Psoas muscle (tissue), 8 donors: Measurements from ENCODE around the gene NDFIP1. TPM values are rescaled to one million over a fixed set of nuclear protein-coding genes. Genes with fewer than 3 reads are reported as not detected.
A peak's percentile ranks its signal among the peaks of the same experiment; 100 is the strongest.
"Not testable (repeated sequence)": the region's sequence is repeated elsewhere in the genome, so short reads cannot be mapped to it uniquely, and the experiment has no call there.

Source experiments
- ATAC-seq, 4 donors: fragments of 200-7000 bp; cut with Tn5 transposase; one replicate each; pipeline ENCODE4 v1.9.1; 2020; ENCODE audit warnings: moderate library complexity in 3 of 4, mild to moderate bottlenecking in 2 of 4
- DNase-seq, 2 donors: peaks; one replicate each; pipeline ENCODE4 v3.0.0-alpha.2; 2020
- H3K27ac ChIP-seq: fragments of 200-600 bp; one replicate; pipeline ENCODE4 v1.8.0; 2022
- H3K27me3 ChIP-seq, 3 donors: fragments of 200-600 bp in 1 of 3; one replicate each; pipeline versions ENCODE4 v1.6.1 to v1.8.0; 2013 to 2022; ENCODE audit warnings: low read length in 2 of 3, mild to moderate bottlenecking in 2 of 3, moderate library complexity in 1 of 3; ENCODE audit not compliant: insufficient read depth in 3 of 3
- H3K36me3 ChIP-seq, 2 donors: fragments of 200-600 bp in 1 of 2; one replicate each; pipeline versions ENCODE4 v1.6.1 to v1.8.0; 2013 to 2022; ENCODE audit warnings: low read depth in 1 of 2, mild to moderate bottlenecking in 1 of 2, moderate library complexity in 1 of 2; ENCODE audit not compliant: insufficient read depth in 1 of 2
- H3K4me1 ChIP-seq: fragments of 200-600 bp; one replicate; pipeline ENCODE4 v1.8.0; 2022
- H3K4me3 ChIP-seq: fragments of 200-600 bp; one replicate; pipeline ENCODE4 v1.8.0; 2022; ENCODE audit warnings: mild to moderate bottlenecking
- H3K9me3 ChIP-seq: fragments of 200-600 bp; one replicate; pipeline ENCODE4 v1.8.0; 2022
- WGBS, 3 donors: extraction: QIAGEN DNeasy Blood & Tissue Kit; methylation state at CpG; one replicate each; pipeline versions ENCODE4 v1.1.6 to v1.1.7; 2013; 5-methylcytosine and 5-hydroxymethylcytosine counted together
- intact Hi-C, 2 donors: fragments of 100-400 bp; cut with DNase I; formaldehyde crosslinking; loops; one replicate each; pipeline versions ENCODE4 v1.11.0 to v1.14.2; 2022
- polyA plus RNA-seq, 3 donors: library from polyadenylated mRNA; stranded (reverse); fragments of 200-250 nt; gene quantifications; one replicate each; pipeline ENCODE4 v1.2.3, GENCODE V29; 2013
- total RNA-seq, 4 donors: library from RNA; stranded (reverse); fragmentation: NEBNext Ultra II Directional in 2 of 4; extraction: Animal tissue kit (Norgen Biotek cat#: 25700) in 2 of 4; gene quantifications; one replicate each; pipeline versions ENCODE4 v1.2.1 to v1.2.4, GENCODE V29; 2021 to 2023
- TF ChIP-seq, protein P1 (sequence below): fragments of 200-600 bp; IDR thresholded peaks from one replicate; pipeline ENCODE4 v1.8.0; 2022; ENCODE audit warnings: antibody characterized with exemption
- donor health status: healthy with polysubstance abuse.
- donor health status: DM: no; HTN: no; CAD: no; lungs with moderate emphysema.
- donor health status: Bipolar disorder and iron deficiency.
- donor health status: healthy.
- donor health status: DM: yes; HTN: yes; CAD: no.
- donor health status: DM: no; HTN: no; CAD: no.
- donor health status: DM: no; HTN: no; CAD: no.
- donor health status: DM: yes; HTN: yes; CAD: no.

The NDFIP1 gene
- total and polyA plus RNA-seq, 7 donors = 22.9 to 34.2 (median 31.6) TPM

DNA sequence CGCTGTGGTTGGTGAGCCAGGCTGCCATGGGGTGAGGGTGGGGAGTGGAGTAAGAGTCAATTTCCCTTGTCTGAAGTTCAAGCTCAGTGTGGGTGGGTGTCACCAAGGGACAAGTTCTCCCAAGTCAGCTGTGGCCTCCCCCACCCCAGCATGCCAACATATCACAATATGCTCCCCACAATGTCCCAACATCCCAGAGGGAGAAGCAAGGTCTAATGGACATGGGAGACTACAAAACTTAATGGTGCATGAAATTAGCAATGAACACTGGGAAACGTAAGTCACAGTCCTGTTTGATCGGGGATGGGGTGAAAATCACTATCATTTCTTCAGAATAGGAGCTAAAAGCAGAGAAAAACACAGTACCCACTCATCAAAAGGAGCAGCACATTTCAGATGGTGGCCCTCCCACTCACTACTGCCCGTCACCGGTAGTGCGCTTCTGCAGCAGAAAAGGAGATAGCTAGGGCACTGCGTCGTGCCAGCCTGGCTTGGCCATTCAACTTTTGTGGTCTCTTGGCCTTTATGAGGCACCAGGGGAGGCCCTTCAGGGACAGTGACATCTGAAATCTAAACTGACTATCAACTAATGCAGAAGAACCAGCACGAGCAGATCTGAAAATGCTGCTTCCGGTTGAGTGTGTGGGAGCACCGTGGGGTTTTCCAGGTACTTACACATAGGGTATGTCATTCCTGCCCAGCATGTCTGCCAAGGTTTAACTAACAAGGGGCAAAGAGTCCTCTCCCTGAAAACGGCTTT lies 20.5 kb upstream of the NDFIP1 start:
- TF ChIP-seq, protein P1, sequence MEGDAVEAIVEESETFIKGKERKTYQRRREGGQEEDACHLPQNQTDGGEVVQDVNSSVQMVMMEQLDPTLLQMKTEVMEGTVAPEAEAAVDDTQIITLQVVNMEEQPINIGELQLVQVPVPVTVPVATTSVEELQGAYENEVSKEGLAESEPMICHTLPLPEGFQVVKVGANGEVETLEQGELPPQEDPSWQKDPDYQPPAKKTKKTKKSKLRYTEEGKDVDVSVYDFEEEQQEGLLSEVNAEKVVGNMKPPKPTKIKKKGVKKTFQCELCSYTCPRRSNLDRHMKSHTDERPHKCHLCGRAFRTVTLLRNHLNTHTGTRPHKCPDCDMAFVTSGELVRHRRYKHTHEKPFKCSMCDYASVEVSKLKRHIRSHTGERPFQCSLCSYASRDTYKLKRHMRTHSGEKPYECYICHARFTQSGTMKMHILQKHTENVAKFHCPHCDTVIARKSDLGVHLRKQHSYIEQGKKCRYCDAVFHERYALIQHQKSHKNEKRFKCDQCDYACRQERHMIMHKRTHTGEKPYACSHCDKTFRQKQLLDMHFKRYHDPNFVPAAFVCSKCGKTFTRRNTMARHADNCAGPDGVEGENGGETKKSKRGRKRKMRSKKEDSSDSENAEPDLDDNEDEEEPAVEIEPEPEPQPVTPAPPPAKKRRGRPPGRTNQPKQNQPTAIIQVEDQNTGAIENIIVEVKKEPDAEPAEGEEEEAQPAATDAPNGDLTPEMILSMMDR = no peak
- 88 to 94% (median 91%) methylated on average over 12 of the region's 12 CpGs for WGBS, 3 donors
- intact Hi-C loops = no loop called here
- H3K9me3 ChIP-seq = no peaks in the 10 kb centered on the region
- H3K27ac ChIP-seq = no peak overlapping the region
- no peaks in the 10 kb centered on the region for H3K4me1 ChIP-seq
- no peaks in the 10 kb centered on the region for H3K27me3 ChIP-seq
- ATAC-seq (no peak), DNase-seq (no peak)
- H3K36me3 ChIP-seq = no peaks in the 10 kb centered on the region
- H3K4me3 ChIP-seq = no peak overlapping the region

DNA sequence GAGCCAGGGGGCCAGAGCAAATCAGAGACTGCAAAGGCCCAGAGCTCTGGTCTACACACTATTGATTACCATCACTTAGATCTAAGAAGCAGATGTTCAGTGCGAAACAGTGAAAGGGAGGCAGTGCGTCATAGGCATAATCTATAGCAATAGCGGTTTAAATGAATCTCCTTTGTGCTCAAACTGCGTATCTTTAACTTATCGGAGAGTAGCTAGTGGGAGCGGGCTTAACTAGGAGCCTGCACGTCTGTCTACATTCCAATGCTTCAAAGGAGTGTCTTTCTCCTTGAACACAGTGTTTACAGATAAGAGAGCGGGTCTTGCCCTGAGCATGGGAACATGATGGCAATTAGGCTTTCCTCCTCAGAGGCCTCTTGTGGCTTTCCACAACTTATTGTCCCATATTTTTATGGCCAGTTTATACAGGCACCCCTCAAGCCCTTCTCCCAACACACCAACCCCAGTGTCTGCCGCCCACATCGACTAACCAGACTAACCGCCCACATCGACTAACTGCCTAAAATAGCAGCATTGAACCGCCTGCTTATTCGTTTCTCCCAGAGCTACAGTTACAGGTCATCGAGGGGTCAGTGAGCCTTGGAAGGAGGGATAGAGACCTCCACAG lies 19.6 kb upstream of the NDFIP1 start:
- H3K4me3 ChIP-seq, H3K27ac ChIP-seq, H3K27me3 ChIP-seq, H3K4me1 ChIP-seq, intact Hi-C loops, H3K9me3 ChIP-seq, ATAC-seq, H3K36me3 ChIP-seq, DNase-seq: not testable (repeated sequence)
- WGBS, 3 donors = 58 to 64% (median 58%) methylated on average over 15 of the region's 15 CpGs

DNA sequence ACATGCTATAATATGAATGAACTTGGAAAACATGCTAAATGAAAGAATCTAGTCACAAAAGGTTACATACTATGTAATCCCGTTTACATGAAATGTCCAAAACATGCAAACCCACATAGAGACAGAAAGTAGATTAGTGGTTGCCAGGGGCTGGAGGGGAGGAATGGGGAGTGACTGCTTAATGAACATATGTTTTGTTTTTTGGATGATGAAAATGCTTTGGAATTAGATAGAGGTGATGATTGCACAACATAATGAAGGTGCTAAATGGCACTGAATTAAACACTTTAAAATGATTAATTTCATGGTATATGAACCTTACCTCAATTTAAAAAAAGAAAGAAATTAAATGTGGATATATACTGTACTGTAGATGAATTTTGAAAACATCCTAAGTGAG lies 17.6 kb upstream of the NDFIP1 start:
- TF ChIP-seq, protein P1 = no peak
- WGBS, 3 donors = 76 to 95% (median 88%) methylated on average over 1 of the region's 1 CpG
- Histone ChIP-seq H3K4me3 (no peak overlapping the region), H3K36me3 (no peaks in the 10 kb centered on the region), H3K27me3 (no peaks in the 10 kb centered on the region), H3K9me3 (no peaks in the 10 kb centered on the region), H3K27ac (no peak overlapping the region), H3K4me1 (peaks cover 15% of the 10 kb centered on the region)
- intact Hi-C loops = no loop called here
- DNase-seq (no peak), ATAC-seq (no peak)

DNA sequence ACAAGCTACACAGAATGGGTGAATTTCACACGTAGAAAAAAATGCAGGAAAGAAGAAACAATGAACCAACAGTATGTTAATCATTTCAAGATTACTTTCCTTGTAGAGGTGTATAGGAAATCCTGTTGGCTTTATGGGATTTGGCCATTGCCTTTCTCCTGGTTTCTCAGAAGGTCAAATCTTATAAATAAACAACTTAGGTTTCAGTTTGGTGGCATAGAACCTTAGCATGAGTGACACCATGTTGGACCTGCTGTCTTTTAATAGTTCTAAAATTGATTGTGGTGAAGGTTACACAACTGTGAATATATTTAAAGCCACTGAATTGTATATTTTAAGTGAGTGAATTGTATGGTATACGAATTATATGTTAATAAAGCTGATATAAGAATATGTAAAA lies 16.7 kb upstream of the NDFIP1 start:
- ATAC-seq = no peak
- H3K36me3 ChIP-seq = no peaks in the 10 kb centered on the region

DNA sequence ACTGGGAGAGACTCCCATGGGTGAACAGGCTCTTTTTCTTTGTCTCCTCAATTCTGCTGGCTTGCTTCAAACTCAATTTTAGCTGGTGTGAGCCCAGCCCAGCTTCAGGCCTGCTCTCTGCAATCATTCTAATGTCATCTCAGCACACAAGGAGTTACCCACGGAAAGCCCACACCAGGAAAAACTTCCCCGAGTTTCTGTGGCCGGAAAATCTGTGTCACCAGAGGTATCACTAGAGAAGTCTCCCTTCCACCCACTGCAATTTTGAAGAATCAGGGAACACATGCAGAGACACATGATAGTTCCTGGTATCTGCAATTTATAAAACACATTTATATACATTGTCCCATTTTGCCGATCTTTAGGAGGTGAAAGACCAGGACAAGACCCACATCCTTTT lies 13.5 kb upstream of the NDFIP1 start:
- TF ChIP-seq, protein P1 = no peak

More for the DNA sequence above, 16.7 kb upstream of the NDFIP1 start:
- TF ChIP-seq, protein P1 = no peak
- Histone ChIP-seq H3K9me3 (no peaks in the 10 kb centered on the region), H3K27me3 (no peaks in the 10 kb centered on the region), H3K4me3 (no peak overlapping the region), H3K27ac (no peak overlapping the region), H3K4me1 (peaks cover 18% of the 10 kb centered on the region)
- intact Hi-C loops = no loop called here
- no peak for DNase-seq
- WGBS, 3 donors = 38 to 50% (median 50%) methylated on average over 2 of the region's 2 CpGs

More for the DNA sequence above, 13.5 kb upstream of the NDFIP1 start:
- peak in 2 of 4 donors; percentile 38 to 42 for ATAC-seq
- H3K36me3 ChIP-seq = no peaks in the 10 kb centered on the region
- H3K4me1 ChIP-seq = peaks cover 18% of the 10 kb centered on the region
- H3K27me3 ChIP-seq = no peaks in the 10 kb centered on the region
- intact Hi-C loops = no loop called here
- H3K27ac ChIP-seq = peak overlapping the region; percentile 58
- H3K4me3 ChIP-seq = no peak overlapping the region
- no peak for DNase-seq
- WGBS, 3 donors = 27 to 37% (median 32%) methylated on average over 4 of the region's 4 CpGs
- H3K9me3 ChIP-seq = no peaks in the 10 kb centered on the region
